Measurements from ENCODE around the gene DOCK4. TPM values are rescaled to one million over a fixed set of nuclear protein-coding genes. Genes with fewer than 3 reads are reported as not detected.

Gene DOCK4
- total RNA-seq, 1 experiment from 2014 or later = 4.9 TPM

DNA sequence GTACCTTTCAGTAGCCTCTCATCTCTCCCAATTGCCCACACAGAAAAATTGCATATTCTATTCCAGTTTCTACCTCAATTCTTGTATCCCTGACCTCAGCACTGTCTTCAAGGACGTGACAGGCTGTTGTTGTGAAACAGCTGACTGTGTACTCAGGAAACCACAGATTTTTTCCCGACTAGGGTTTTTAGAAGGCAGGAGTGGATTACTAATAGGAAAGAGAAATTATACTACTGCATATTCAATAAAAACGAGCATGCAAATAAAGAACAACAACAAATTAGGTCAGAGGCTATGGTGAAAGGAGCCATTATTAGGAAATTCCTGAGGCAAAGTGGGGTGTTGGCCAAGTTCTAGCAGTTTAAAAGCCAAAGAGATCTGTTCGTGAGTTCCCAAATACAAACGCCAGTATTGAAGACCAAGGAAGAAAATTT, 93.4 kb downstream of the DOCK4 start:
- Histone ChIP-seq H3K4me2 (ENCODE audit: insufficient read depth, insufficient read length, low read length) (no peak overlapping the region), H4K20me1 (ENCODE audit: control insufficient read depth, insufficient read depth, insufficient read length) (no peaks in the 10 kb centered on the region), H3K9ac (ENCODE audit: extremely low read depth, insufficient read length, low read length) (no peak overlapping the region), H3K23ac (ENCODE audit: insufficient read length, low read depth, low read length) (no peak overlapping the region), H2AFZ (ENCODE audit: low read length) (no peak overlapping the region), H4K5ac (ENCODE audit: insufficient read length, low read depth, low read length) (no peak overlapping the region), H3K27me3 (ENCODE audit: insufficient read depth, low read length) (no peaks in the 10 kb centered on the region), H3K79me1 (ENCODE audit: insufficient read depth, low read depth, low read length, poor library complexity, severe bottlenecking) (no peaks in the 10 kb centered on the region), H2BK15ac (ENCODE audit: low read depth, low read length) (no peak overlapping the region), H2BK20ac (ENCODE audit: low read depth, low read length, poor library complexity, severe bottlenecking) (no peak overlapping the region), H3T11ph (ENCODE audit: low read length) (no peak overlapping the region), H3K27ac (ENCODE audit: insufficient read length, low read depth, low read length) (no peak overlapping the region), H2AK5ac (ENCODE audit: insufficient read length, low read length) (no peak overlapping the region), H3K14ac (ENCODE audit: insufficient read depth, low read length) (no peak overlapping the region), H2BK5ac (ENCODE audit: insufficient read length, low read length) (no peak overlapping the region), H4K91ac (ENCODE audit: insufficient read length, low read depth, low read length) (no peak overlapping the region), H3K4me1 (ENCODE audit: insufficient read depth, low read length) (peaks cover 4% of the 10 kb centered on the region; the same call in 1 of the 2 replicates), H3K23me2 (ENCODE audit: insufficient read length, low read depth, low read length, poor library complexity, severe bottlenecking) (no peaks in the 10 kb centered on the region), H3K56ac (ENCODE audit: insufficient read length, low read depth, low read length) (no peak overlapping the region), H3K9me3 (ENCODE audit: control insufficient read depth, low read depth, low read length) (no peaks in the 10 kb centered on the region), H4K8ac (replicated peaks; ENCODE audit: insufficient read length, low read depth, low read length) (no peak overlapping the region), H2BK120ac (ENCODE audit: low read depth, low read length, poor library complexity, severe bottlenecking) (no peak overlapping the region), H3K18ac (ENCODE audit: insufficient read length, low read depth, low read length) (no peak overlapping the region), H3K79me2 (ENCODE audit: insufficient read depth, low read length) (peaks cover 3% of the 10 kb centered on the region; the same call in 1 of the 2 replicates), H3K4ac (ENCODE audit: low read depth, low read length) (no peak overlapping the region), H2BK12ac (ENCODE audit: insufficient read length, low read depth, low read length) (no peak overlapping the region)
- Mint-ChIP-seq H3K27me3 (ENCODE audit: low read depth) (no peaks in the 10 kb centered on the region), H3K27ac (no peak overlapping the region), H3K9me3 (no peaks in the 10 kb centered on the region), H3K36me3 (ENCODE audit: insufficient read depth in 1 of 3, low read depth in 3 of 3) (peaks cover 0 to 2% (median 0%) of the 10 kb centered on the region in 3 experiments; a peak in 2 of 7 replicates), H3K4me3 (no peak overlapping the region), H3K4me1 (peaks cover 6 to 12% of the 10 kb centered on the region in 2 experiments)
- TF ChIP-seq, protein P1, sequence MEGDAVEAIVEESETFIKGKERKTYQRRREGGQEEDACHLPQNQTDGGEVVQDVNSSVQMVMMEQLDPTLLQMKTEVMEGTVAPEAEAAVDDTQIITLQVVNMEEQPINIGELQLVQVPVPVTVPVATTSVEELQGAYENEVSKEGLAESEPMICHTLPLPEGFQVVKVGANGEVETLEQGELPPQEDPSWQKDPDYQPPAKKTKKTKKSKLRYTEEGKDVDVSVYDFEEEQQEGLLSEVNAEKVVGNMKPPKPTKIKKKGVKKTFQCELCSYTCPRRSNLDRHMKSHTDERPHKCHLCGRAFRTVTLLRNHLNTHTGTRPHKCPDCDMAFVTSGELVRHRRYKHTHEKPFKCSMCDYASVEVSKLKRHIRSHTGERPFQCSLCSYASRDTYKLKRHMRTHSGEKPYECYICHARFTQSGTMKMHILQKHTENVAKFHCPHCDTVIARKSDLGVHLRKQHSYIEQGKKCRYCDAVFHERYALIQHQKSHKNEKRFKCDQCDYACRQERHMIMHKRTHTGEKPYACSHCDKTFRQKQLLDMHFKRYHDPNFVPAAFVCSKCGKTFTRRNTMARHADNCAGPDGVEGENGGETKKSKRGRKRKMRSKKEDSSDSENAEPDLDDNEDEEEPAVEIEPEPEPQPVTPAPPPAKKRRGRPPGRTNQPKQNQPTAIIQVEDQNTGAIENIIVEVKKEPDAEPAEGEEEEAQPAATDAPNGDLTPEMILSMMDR (conservative IDR thresholded peaks at IDR 0.05) = no peak
- no peak for DNase-seq
- no CpG with 5 or more reads among the region's 5 CpGs for WGBS (ENCODE audit: extremely low coverage, insufficient read length, low lambda C conversion rate)
